Caco-2 (cell line): ENCODE measurements around the gene KRTAP5-10. TPM values are rescaled to one million over a fixed set of nuclear protein-coding genes. Genes with fewer than 3 reads are reported as not detected.
A peak's percentile ranks its signal among the peaks of the same experiment; 100 is the strongest.
"Not testable (repeated sequence)": the region's sequence is repeated elsewhere in the genome, so short reads cannot be mapped to it uniquely, and the experiment has no call there.

Source experiments
- BruUV-seq: library from RNA; stranded (reverse); fragments of 400-500 nt; replicated peaks from 2 replicates; lab custom pipeline; 2021; lab: Mats Ljungman, UMichigan
- CTCF ChIA-PET: fragments of 300-600 bp; sonication (Branson Sonifier 250); formaldehyde crosslinking; loops from one replicate; lab custom pipeline; 2022; ENCODE audit warnings: antibody characterized with exemption; lab: Charles Lee
- POLR2A ChIA-PET: fragments of 300-600 bp; sonication (Branson Sonifier 250); formaldehyde crosslinking; loops from one replicate; lab custom pipeline; 2022; ENCODE audit warnings: antibody characterized with exemption; lab: Charles Lee
- DNase-seq, 2 experiments: peaks; one replicate each; pipeline versions ENCODE4 v3.0.0 to v3.0.0-alpha.2; 2020 to 2022
- H3K27me3 ChIP-seq: replicated peaks from 2 replicates; pipeline ENCODE4 v1.6.0; 2011; ENCODE audit warnings: low read length; ENCODE audit not compliant: control insufficient read depth, insufficient read depth
- H3K36me3 ChIP-seq: 2 replicates; pipeline ENCODE4 v1.5.1; 2011; ENCODE audit warnings: low read length; ENCODE audit not compliant: control insufficient read depth, insufficient read depth
- H3K4me1 ChIP-seq: fragments of 250-450 bp; sonication (Bioruptor Pico); 2 replicates; pipeline ENCODE4 v1.5.1; 2020; ENCODE audit warnings: mild to moderate bottlenecking
- H3K4me3 ChIP-seq: 2 replicates; pipeline ENCODE4 v1.5.1; 2011; ENCODE audit warnings: low read depth, mild to moderate bottlenecking, control low read depth, low read length
- H3K9me3 ChIP-seq: fragments of 250-450 bp; sonication (Bioruptor Pico); 2 replicates; pipeline ENCODE4 v1.5.1; 2020; ENCODE audit warnings: mild to moderate bottlenecking, moderate library complexity
- H3K27ac Mint-ChIP-seq: one replicate; pipeline ENCODE4 v1.8.0; 2022; ENCODE audit warnings: mixed read lengths; ENCODE audit not compliant: unreplicated experiment
- H3K27me3 Mint-ChIP-seq: one replicate; pipeline ENCODE4 v1.8.0; 2022; ENCODE audit warnings: mixed read lengths; ENCODE audit not compliant: insufficient read depth, unreplicated experiment
- H3K36me3 Mint-ChIP-seq: one replicate; pipeline ENCODE4 v1.8.0; 2022; ENCODE audit warnings: mild to moderate bottlenecking, mixed read lengths; ENCODE audit not compliant: insufficient read depth, unreplicated experiment
- H3K4me1 Mint-ChIP-seq: one replicate; pipeline ENCODE4 v1.8.0; 2022; ENCODE audit warnings: low read depth, mixed read lengths; ENCODE audit not compliant: unreplicated experiment
- H3K4me3 Mint-ChIP-seq: one replicate; pipeline ENCODE4 v1.8.0; 2022; ENCODE audit warnings: mild to moderate bottlenecking, moderate library complexity, mixed read lengths; ENCODE audit not compliant: unreplicated experiment
- H3K9me3 Mint-ChIP-seq: one replicate; pipeline ENCODE4 v1.8.0; 2022; ENCODE audit warnings: mixed read lengths; ENCODE audit not compliant: unreplicated experiment
- CTCF ChIP-seq, 2 experiments: fragments of 200-600 bp in 1 of 2; IDR thresholded peaks; 1 replicate in 1 of 2; 2 replicates in 1 of 2; pipeline versions ENCODE4 v1.5.1 to v1.8.0; 2011 to 2022; ENCODE audit warnings: antibody characterized with exemption in 1 of 2, control low read depth in 1 of 2, inconsistent platforms in 1 of 2, low read depth in 1 of 2, low read length in 1 of 2, mild to moderate bottlenecking in 1 of 2, moderate library complexity in 1 of 2; ENCODE audit not compliant: insufficient read depth in 1 of 2, severe bottlenecking in 1 of 2, unreplicated experiment in 1 of 2
- intact Hi-C: fragments of 100-400 bp; cut with micrococcal nuclease; formaldehyde crosslinking; loops from one replicate; pipeline ENCODE4 v1.10.0; 2022; ENCODE audit not compliant: unreplicated experiment
- total RNA-seq: library from RNA; stranded (reverse); gene quantifications from 2 replicates; pipeline ENCODE4 v1.2.3, GENCODE V29; 2022

The KRTAP5-10 gene
- total RNA-seq, 1 experiment from 2014 or later = not detected

GRCh38 chr11:71525188-71525937, 40.0 kb upstream of the KRTAP5-10 start:
- intact Hi-C loops = no loop called here
- Mint-ChIP-seq H3K27me3 (no peaks in the 10 kb centered on the region), H3K36me3 (no peaks in the 10 kb centered on the region), H3K27ac (no peak overlapping the region), H3K4me1 (peaks cover 24% of the 10 kb centered on the region), H3K4me3 (no peak overlapping the region), H3K9me3 (peaks cover 9% of the 10 kb centered on the region)
- Histone ChIP-seq H3K27me3 (no peaks in the 10 kb centered on the region), H3K4me1 (peaks cover 19% of the 10 kb centered on the region), H3K4me3 (no peak overlapping the region), H3K9me3 (0 out of 2 replicates have a peak, but pooled peaks cover 2% of the 10 kb centered on the region), H3K36me3 (no peaks in the 10 kb centered on the region)
- no TSS peak for BruUV-seq
- no peak for TF ChIP-seq CTCF (IDR thresholded peaks at IDR 0.05; ENCODE audit: insufficient read depth in 1 of 2, low read depth in 1 of 2, low read length in 1 of 2, severe bottlenecking in 1 of 2, unreplicated experiment in 1 of 2)
- ChIA-PET CTCF (no interaction called here), POLR2A (no interaction called here)
- peak in 1 of 2 experiments; percentile 19 for DNase-seq

- H3K4me1 ChIP-seq = peaks cover 19% of the 10 kb centered on the region
- ChIA-PET CTCF (interaction anchor here (0.9 kb wide), 1 partner anchor 37 kb away, joined by 3 read pairs; no protein-coding TSS in a partner anchor), POLR2A (no interaction called here)
- no peak overlapping the region for H3K4me3 ChIP-seq
- intact Hi-C loops = no loop called here
- TF ChIP-seq CTCF (IDR thresholded peaks at IDR 0.05; ENCODE audit: insufficient read depth in 1 of 2, low read depth in 1 of 2, low read length in 1 of 2, severe bottlenecking in 1 of 2, unreplicated experiment in 1 of 2) = no peak
- Mint-ChIP-seq H3K4me3 (no peak overlapping the region), H3K9me3 (peaks cover 4% of the 10 kb centered on the region), H3K4me1 (peaks cover 24% of the 10 kb centered on the region), H3K36me3 (no peaks in the 10 kb centered on the region), H3K27me3 (no peaks in the 10 kb centered on the region), H3K27ac (no peak overlapping the region)
- no peaks in the 10 kb centered on the region for H3K9me3 ChIP-seq
- H3K36me3 ChIP-seq = no peaks in the 10 kb centered on the region
- no peaks in the 10 kb centered on the region for H3K27me3 ChIP-seq
- no TSS peak for BruUV-seq
- peak in 1 of 2 experiments; percentile 30 for DNase-seq
These were observed 39.3 kb upstream of the KRTAP5-10 start for GRCh38 chr11:71525938-71526495.

GRCh38 chr11:71526796-71527575, 38.4 kb upstream of the KRTAP5-10 start, which contains the start of gene KRTAP5-7:
Gene KRTAP5-7 (plus strand): TSS chr11:71527267. CDS start chr11:71527301, 34 bp downstream.
- H3K9me3 ChIP-seq, intact Hi-C loops, H3K27me3 ChIP-seq, H3K27me3 Mint-ChIP-seq, H3K36me3 ChIP-seq, POLR2A ChIA-PET, H3K4me3 Mint-ChIP-seq, H3K27ac Mint-ChIP-seq, H3K4me3 ChIP-seq, H3K9me3 Mint-ChIP-seq, BruUV-seq, H3K36me3 Mint-ChIP-seq: not testable (repeated sequence)
- peak in 1 of 2 experiments; percentile 26 for DNase-seq
- CTCF ChIA-PET = interaction anchor here (0.6 to 0.9 kb wide), 4 partner anchors 36 to 1043 kb away, joined by 3 to 7 read pairs (median 4); no protein-coding TSS in a partner anchor
- H3K4me1 ChIP-seq = peaks cover 19% of the 10 kb centered on the region
- H3K4me1 Mint-ChIP-seq = peaks cover 24% of the 10 kb centered on the region
